AG09319 (cell line): ENCODE data around the gene PLD4.

Source experiments
- DNase-seq: peaks from one replicate; pipeline ENCODE4 v3.0.0-alpha.2; 2010; ENCODE audit warnings: low read depth; ENCODE audit errors: extremely low read depth
- TF ChIP-seq, protein P1 (sequence below): IDR thresholded peaks from 2 replicates; pipeline ENCODE4 v1.5.1; 2011; ENCODE audit warnings: low read depth, mild to moderate bottlenecking, inconsistent platforms, low read length, moderate library complexity

PLD4 gene

DNA sequence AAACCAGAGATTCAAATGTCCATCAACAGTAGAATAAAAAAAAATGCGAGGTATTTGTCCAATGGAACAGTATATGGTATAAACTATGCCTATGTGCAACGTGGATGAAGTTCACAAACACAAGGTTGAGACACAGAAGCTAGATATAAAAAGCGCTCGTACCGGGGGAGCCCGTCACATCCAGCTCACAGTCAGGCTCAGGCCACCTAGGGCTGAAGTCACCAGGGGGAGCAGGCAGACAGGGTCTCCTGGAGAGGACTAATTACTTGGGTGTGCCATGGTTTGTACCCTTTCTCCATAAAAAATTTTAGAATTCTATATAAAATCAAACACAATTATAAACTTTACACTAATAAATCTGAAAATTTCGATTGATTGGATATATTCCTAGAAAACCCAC, 39.9 kb downstream of the PLD4 start:
- DNase-seq, result no peak
- TF ChIP-seq, protein P1, sequence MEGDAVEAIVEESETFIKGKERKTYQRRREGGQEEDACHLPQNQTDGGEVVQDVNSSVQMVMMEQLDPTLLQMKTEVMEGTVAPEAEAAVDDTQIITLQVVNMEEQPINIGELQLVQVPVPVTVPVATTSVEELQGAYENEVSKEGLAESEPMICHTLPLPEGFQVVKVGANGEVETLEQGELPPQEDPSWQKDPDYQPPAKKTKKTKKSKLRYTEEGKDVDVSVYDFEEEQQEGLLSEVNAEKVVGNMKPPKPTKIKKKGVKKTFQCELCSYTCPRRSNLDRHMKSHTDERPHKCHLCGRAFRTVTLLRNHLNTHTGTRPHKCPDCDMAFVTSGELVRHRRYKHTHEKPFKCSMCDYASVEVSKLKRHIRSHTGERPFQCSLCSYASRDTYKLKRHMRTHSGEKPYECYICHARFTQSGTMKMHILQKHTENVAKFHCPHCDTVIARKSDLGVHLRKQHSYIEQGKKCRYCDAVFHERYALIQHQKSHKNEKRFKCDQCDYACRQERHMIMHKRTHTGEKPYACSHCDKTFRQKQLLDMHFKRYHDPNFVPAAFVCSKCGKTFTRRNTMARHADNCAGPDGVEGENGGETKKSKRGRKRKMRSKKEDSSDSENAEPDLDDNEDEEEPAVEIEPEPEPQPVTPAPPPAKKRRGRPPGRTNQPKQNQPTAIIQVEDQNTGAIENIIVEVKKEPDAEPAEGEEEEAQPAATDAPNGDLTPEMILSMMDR, result no peak

DNA sequence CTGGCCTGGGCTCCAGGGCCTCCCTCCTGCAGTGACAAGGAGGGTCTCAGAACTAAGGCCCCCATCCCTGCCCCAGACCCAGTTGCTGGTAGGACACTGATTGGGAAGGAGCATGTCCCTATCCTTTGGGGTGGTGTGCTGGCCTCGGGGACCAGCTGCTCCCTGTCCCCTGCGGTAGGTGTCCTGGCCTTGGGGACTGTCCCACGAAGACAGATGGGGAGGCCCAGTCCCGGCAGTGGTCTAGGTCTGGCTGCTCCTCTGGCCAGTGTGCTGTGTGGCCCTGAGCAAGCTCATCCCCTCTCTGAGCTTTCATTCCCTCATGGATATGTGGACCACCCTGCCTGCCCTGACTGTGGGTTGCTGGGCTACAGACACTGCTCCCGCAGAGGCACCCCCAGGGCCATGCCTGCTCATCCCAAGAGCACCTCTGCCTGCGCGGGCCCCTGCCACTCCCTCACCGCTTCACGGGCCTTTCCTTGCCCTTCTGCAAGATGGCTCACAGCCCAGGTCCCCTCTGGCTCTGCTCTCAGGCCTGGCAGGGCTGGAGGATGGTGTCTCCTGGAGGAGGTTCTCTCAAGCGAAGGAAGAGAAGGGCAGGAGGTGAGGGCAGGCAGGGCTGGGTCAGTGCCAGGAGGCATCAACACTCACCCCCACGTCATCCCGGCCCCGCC, 41.0 kb downstream of the PLD4 start:
- TF ChIP-seq, protein P1, result no peak

DNA sequence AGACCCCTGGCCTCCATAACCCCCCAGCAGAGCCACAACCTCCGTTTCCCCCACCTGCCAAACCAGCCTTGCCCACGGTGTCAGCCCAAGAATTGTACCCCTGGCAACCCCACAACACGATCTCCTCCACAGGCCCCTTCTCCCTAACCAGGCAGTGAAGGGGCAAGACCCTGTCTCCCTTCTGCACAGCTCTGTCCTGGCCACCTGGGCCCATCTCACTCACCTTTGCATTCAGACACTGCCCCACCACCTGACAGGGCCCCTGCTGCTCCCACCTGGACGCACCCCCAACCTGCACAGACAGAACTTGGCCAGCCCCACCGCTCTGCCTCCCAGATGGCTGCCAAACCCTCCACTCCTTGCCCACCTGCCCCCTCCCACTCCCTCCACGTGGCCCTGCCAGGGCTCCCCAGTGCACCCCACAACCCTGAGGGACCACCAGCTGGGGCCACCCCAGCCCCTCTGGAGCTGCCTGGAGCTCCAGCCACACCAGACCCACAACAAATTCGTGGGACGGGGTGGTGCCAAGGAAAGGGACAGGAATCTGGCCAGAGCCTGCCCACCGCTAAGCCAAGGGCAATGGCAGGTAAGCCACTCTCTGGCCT, 41.7 kb downstream of the PLD4 start:
- no peak for DNase-seq
- TF ChIP-seq, protein P1, result no peak

More for the DNA sequence above, 41.0 kb downstream of the PLD4 start:
- DNase-seq, result no peak

DNA sequence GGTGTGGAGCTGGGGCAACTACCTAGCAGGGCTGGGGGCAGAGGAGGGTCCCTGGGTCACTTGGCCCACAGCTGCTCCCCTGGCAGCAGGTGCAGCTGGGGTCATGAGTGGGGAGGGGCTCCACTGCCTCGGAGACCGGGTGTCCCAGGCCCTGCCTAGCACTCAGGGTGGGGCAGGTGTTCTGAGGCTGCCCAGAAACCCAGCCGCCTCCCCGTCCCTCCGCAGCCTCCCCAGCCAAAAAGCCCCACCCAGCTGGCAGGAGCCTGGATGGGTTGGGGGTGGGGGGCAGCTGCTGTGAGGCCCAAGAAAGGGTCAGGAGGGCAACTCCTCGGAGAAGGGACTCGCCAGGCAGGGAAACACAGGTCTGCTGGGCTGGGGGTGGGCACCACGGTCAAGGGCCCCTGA, 42.3 kb downstream of the PLD4 start:
- DNase-seq, result no peak
- TF ChIP-seq, protein P1, result no peak

DNA sequence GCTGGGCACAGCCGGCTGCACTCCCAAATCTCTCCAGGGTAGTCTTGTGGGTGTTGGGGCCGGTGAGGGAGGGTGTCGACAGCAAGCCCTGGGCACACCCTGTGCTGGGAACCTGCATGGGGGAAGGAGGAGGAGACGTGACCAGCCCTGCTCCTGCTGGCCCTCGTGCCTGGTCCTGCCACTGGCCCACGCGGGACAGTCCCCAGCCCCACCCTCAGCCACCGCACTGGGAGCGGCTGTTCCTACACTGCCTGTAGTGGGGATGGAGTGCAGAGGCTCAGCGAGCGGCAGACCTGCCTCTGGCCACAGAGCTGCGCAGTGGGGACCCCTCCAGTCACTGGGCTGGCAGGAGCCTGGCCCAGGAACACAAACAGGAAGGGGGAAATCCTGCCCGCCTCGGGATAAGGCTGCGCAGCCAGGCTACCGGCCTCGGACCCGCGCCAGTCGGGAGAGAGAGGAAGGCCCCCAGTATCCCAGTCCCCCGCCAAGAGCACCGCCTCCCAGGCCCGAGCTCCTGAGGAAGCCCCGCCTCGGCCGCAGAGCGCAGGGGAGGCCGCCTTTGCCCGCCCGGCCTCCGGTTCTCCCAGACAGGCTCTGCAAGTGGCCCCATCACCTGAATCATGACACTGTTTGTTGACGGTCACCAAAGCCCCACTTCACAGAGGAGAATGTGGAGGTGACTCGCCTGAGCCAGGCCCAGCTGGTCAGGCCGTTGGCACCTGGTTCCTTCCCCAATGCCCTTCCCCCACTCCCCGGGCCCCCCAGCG, 42.9 kb downstream of the PLD4 start:
- TF ChIP-seq, protein P1, result no peak; the same call in 1 of the 2 replicates
- DNase-seq, result no peak

DNA sequence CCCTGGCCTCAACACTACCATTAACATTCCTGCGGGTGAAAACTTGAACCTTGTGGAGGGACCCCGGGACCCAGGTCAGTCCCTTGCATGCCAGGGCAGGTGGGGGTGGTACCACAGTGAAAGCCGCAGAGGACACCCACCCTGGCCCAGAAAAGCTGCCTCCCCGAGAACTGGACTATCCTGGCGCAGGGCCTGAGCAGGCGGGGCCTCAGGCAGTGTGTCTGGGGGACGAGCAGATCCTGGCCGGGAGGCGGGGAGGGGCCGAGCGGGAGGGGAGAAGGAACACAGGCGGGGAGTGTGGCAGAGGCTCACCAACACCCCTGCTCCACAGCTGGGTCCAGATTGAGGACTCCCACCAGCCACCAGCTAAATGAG, 43.5 kb downstream of the PLD4 start:
- no peak for DNase-seq
- TF ChIP-seq, protein P1, result no peak
